ENCODE results near the gene GAREM1.

DNA sequence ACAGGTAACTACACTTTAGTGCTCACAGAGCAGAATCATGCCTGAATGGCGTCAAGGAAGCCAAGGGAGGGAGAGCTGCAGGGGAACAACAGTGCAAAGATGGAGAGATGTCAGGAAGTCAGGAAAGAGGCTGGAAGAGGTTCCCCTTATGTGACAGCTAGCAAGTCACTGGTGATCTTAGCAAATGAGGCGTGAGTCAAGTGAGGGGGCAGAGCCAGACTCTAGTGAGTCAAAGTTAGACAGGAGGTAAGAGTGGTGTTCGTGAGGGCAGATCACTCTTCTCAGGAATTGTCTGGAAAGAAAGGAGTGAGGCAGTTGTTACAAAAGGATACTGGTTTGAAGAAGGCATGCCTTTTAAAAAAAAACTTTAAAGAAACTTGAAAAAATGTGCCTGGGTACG, 193.8 kb downstream of the GAREM1 start:
- TF ChIP-seq, protein P1, sequence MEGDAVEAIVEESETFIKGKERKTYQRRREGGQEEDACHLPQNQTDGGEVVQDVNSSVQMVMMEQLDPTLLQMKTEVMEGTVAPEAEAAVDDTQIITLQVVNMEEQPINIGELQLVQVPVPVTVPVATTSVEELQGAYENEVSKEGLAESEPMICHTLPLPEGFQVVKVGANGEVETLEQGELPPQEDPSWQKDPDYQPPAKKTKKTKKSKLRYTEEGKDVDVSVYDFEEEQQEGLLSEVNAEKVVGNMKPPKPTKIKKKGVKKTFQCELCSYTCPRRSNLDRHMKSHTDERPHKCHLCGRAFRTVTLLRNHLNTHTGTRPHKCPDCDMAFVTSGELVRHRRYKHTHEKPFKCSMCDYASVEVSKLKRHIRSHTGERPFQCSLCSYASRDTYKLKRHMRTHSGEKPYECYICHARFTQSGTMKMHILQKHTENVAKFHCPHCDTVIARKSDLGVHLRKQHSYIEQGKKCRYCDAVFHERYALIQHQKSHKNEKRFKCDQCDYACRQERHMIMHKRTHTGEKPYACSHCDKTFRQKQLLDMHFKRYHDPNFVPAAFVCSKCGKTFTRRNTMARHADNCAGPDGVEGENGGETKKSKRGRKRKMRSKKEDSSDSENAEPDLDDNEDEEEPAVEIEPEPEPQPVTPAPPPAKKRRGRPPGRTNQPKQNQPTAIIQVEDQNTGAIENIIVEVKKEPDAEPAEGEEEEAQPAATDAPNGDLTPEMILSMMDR (IDR thresholded peaks at IDR 0.05; ENCODE audit: extremely low read depth in 1 of 2, insufficient read depth in 1 of 2, low read depth in 1 of 2, low read length in 2 of 2): no peak
- TF ChIP-seq, protein P2, sequence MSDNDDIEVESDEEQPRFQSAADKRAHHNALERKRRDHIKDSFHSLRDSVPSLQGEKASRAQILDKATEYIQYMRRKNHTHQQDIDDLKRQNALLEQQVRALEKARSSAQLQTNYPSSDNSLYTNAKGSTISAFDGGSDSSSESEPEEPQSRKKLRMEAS (IDR thresholded peaks at IDR 0.05; ENCODE audit: insufficient read depth, insufficient read length): no peak
- no peak for TF ChIP-seq POLR2A (IDR thresholded peaks at IDR 0.05; ENCODE audit: low read depth, low read length)
- no peak for TF ChIP-seq EZH2 (IDR thresholded peaks at IDR 0.05; ENCODE audit: borderline replicate concordance, low read depth, low read length, severe bottlenecking)

Data from endothelial cell of umbilical vein (primary cell).